Stimulated activated CD4-positive, alpha-beta T cell treated with anti-CD3 and anti-CD28 coated beads, Interleukin-2, amount 100 ng/mL, for 4 hours (primary cell): ENCODE results near the gene FILIP1L.
"Not testable (repeated sequence)": the region's sequence is repeated elsewhere in the genome, so short reads cannot be mapped to it uniquely, and the experiment has no call there.

Experiments used
- DNase-seq: peaks from one replicate; pipeline ENCODE4 v3.0.0-alpha.2; 2020; ENCODE audit warnings: low read depth

The FILIP1L gene

GRCh38 chr3:100098784-100099070 is 15.6 kb downstream of the FILIP1L start:
- no peak for DNase-seq

- no peak for DNase-seq
These were observed 16.1 kb downstream of the FILIP1L start for GRCh38 chr3:100097919-100098783.

- DNase-seq: no peak
These were observed 17.4 kb downstream of the FILIP1L start for GRCh38 chr3:100096866-100097265.

- DNase-seq: not testable (repeated sequence)
These were observed 18.0 kb downstream of the FILIP1L start for GRCh38 chr3:100096286-100096685.

- no peak for DNase-seq
These were observed 20.5 kb downstream of the FILIP1L start for GRCh38 chr3:100093831-100094230.

- no peak for DNase-seq
These were observed 23.7 kb downstream of the FILIP1L start for GRCh38 chr3:100090669-100091005.

- no peak for DNase-seq
These were observed 24.3 kb downstream of the FILIP1L start for GRCh38 chr3:100089812-100090668.

GRCh38 chr3:100088735-100089368 is 25.4 kb downstream of the FILIP1L start:
- DNase-seq: no peak

GRCh38 chr3:100087198-100087597 is 27.1 kb downstream of the FILIP1L start:
- no peak for DNase-seq

- no peak for DNase-seq
These were observed 27.9 kb downstream of the FILIP1L start for GRCh38 chr3:100086401-100086800.

GRCh38 chr3:100084100-100084806 is 30.0 kb downstream of the FILIP1L start:
- no peak for DNase-seq

- no peak for DNase-seq
These were observed 31.1 kb downstream of the FILIP1L start for GRCh38 chr3:100083209-100083608.

GRCh38 chr3:100082714-100083113 is 31.6 kb downstream of the FILIP1L start:
- no peak for DNase-seq

GRCh38 chr3:100081986-100082692 is 32.2 kb downstream of the FILIP1L start:
- DNase-seq: no peak

GRCh38 chr3:100081311-100081710 is 33.0 kb downstream of the FILIP1L start:
- DNase-seq: no peak

- DNase-seq: no peak
These were observed 33.7 kb downstream of the FILIP1L start for GRCh38 chr3:100080573-100080972.

- no peak for DNase-seq
These were observed 35.0 kb downstream of the FILIP1L start for GRCh38 chr3:100079328-100079727.

- no peak for DNase-seq
These were observed 37.4 kb downstream of the FILIP1L start for GRCh38 chr3:100076731-100077529.

- no peak for DNase-seq
These were observed 38.2 kb downstream of the FILIP1L start for GRCh38 chr3:100075851-100076730.

GRCh38 chr3:100075196-100075595 is 39.1 kb downstream of the FILIP1L start:
- no peak for DNase-seq
